Measurements from ENCODE around the gene DGKA. TPM values are rescaled to one million over a fixed set of nuclear protein-coding genes. Genes with fewer than 3 reads are reported as not detected.

DGKA gene
- total and polyA plus RNA-seq, 2 of the 13 experiments (the other 11 are each of a cell fraction or from before 2014, with no cell fraction given) = 2.4 to 5.4 TPM

- TF ChIP-seq ZNF709 (CRISPR knock-in tag; IDR thresholded peaks at IDR 0.05) (peak; percentile 43; the same call in 1 of the 2 replicates), HDAC2 (CRISPR knock-in tag; IDR thresholded peaks at IDR 0.05) (peak; percentile 52; the same call in 1 of the 2 replicates), MLXIP (CRISPR knock-in tag; IDR thresholded peaks at IDR 0.05; ENCODE audit: borderline replicate concordance) (no peak), ZUFSP (CRISPR knock-in tag; IDR thresholded peaks at IDR 0.05; ENCODE audit: borderline replicate concordance) (no peak), ZNF781 (CRISPR knock-in tag; IDR thresholded peaks at IDR 0.05; ENCODE audit: borderline replicate concordance, not compliant biosample characterization) (peak; percentile 91), KLF15 (CRISPR knock-in tag; IDR thresholded peaks at IDR 0.05; ENCODE audit: borderline replicate concordance) (0 out of 2 replicates have a peak, but pooled peaks have one; percentile 65), FUBP1 (CRISPR knock-in tag; IDR thresholded peaks at IDR 0.05; ENCODE audit: borderline replicate concordance) (no peak), TEAD3 (CRISPR knock-in tag; optimal IDR thresholded peaks at IDR 0.05; ENCODE audit: borderline replicate concordance) (no peak), RFXAP (CRISPR knock-in tag; IDR thresholded peaks at IDR 0.05; ENCODE audit: borderline replicate concordance) (peak; percentile 90), SP2 (CRISPR knock-in tag; IDR thresholded peaks at IDR 0.05) (peak; percentile 100), ZNF468 (CRISPR knock-in tag; IDR thresholded peaks at IDR 0.05) (no peak), TAF1 (CRISPR knock-in tag; IDR thresholded peaks at IDR 0.05) (peak; percentile 93), PCBP1 (IDR thresholded peaks at IDR 0.05; ENCODE audit: borderline replicate concordance, low read depth, low read length) (peak; percentile 72; the same call in 1 of the 2 replicates), ZNF784 (CRISPR knock-in tag; IDR thresholded peaks at IDR 0.05; ENCODE audit: borderline replicate concordance) (peak; percentile 68; the same call in 1 of the 2 replicates), SYNCRIP (IDR thresholded peaks at IDR 0.05; ENCODE audit: insufficient read depth, low read depth, low read length) (no peak), HOXD1 (CRISPR knock-in tag; IDR thresholded peaks at IDR 0.05) (peak; percentile 62; the same call in 1 of the 2 replicates), ZNF543 (CRISPR knock-in tag; IDR thresholded peaks at IDR 0.05) (peak; percentile 66; the same call in 1 of the 2 replicates), GABPA (IDR thresholded peaks at IDR 0.05; ENCODE audit: low read depth, low read length) (no peak), GABPA (CRISPR knock-in tag; IDR thresholded peaks at IDR 0.05; ENCODE audit: low read depth) (peak; percentile 68), BRD4 (CRISPR knock-in tag; IDR thresholded peaks at IDR 0.05) (peak; percentile 75), ATF1 (CRISPR knock-in tag; IDR thresholded peaks at IDR 0.05) (peak; percentile 97), ZNF253 (CRISPR knock-in tag; IDR thresholded peaks at IDR 0.05; ENCODE audit: borderline replicate concordance) (no peak), ZNF883 (CRISPR knock-in tag; IDR thresholded peaks at IDR 0.05; ENCODE audit: not compliant biosample characterization) (peak; percentile 74)
These were observed 42.8 kb downstream of the DGKA start, which contains the start of gene RAB5B (continued) for GRCh38 chr12:55973599-55974307.
